OCI-LY3 (cell line): ENCODE data around the gene SRGAP2B.
"Not testable (repeated sequence)": the region's sequence is repeated elsewhere in the genome, so short reads cannot be mapped to it uniquely, and the experiment has no call there.

Experiments used
- EZH2phosphoT487 ChIP-seq: fragments of 200-600 bp; shearing (Covaris generic); IDR thresholded peaks from 2 replicates; pipeline ENCODE4 v1.6.1; 2018; ENCODE audit warnings: antibody characterized with exemption, mixed run types, low read depth
- TF ChIP-seq, protein P1 (sequence below): fragments of 200-600, 300-600 bp; sonication (generic); IDR thresholded peaks from 2 replicates; pipeline ENCODE4 v1.5.1; 2014; ENCODE audit warnings: antibody characterized with exemption, low read length, low read depth

DNA sequence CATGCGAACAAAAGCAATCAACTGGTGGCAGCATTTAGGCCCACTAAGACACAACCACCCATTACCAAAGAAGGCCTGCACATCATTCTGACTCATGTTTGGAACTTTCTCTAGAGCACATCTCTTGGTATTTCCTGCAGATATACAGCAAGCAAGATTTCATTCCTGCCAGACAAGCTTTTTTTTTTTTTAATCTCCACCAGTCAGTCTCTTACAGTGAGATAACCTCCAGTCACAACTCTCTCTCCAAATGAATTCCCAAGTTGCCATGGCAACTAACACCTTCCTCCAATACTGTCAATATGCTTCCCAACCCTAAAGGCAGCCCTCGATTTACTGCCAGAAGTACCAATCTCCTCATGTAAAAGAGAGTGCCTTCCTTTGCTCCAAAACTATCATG, 59.1 kb downstream of the SRGAP2B start:
- TF ChIP-seq, protein P1, sequence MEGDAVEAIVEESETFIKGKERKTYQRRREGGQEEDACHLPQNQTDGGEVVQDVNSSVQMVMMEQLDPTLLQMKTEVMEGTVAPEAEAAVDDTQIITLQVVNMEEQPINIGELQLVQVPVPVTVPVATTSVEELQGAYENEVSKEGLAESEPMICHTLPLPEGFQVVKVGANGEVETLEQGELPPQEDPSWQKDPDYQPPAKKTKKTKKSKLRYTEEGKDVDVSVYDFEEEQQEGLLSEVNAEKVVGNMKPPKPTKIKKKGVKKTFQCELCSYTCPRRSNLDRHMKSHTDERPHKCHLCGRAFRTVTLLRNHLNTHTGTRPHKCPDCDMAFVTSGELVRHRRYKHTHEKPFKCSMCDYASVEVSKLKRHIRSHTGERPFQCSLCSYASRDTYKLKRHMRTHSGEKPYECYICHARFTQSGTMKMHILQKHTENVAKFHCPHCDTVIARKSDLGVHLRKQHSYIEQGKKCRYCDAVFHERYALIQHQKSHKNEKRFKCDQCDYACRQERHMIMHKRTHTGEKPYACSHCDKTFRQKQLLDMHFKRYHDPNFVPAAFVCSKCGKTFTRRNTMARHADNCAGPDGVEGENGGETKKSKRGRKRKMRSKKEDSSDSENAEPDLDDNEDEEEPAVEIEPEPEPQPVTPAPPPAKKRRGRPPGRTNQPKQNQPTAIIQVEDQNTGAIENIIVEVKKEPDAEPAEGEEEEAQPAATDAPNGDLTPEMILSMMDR = not testable (repeated sequence)
- not testable (repeated sequence) for TF ChIP-seq EZH2phosphoT487
